DOHH2 (cell line): ENCODE measurements around the gene PHC3.

ENCODE experiments used
- CTCF ChIP-seq: fragments of 200-600 bp; sonication (generic); IDR thresholded peaks from one replicate; pipeline ENCODE4 v1.5.1; 2014; ENCODE audit warnings: antibody characterized with exemption, mild to moderate bottlenecking, low read depth, low read length; ENCODE audit not compliant: poor library complexity, severe bottlenecking
- EZH2phosphoT487 ChIP-seq: fragments of 200-600 bp; sonication (generic); IDR thresholded peaks from 2 replicates; pipeline ENCODE4 v1.6.1; 2017; ENCODE audit warnings: borderline replicate concordance, mild to moderate bottlenecking, antibody characterized with exemption, low read length, moderate library complexity, mixed read lengths

GRCh38 chr3:170228093-170228766 lies 46.7 kb upstream of the PHC3 start:
- no peak for TF ChIP-seq CTCF
- no peak for TF ChIP-seq EZH2phosphoT487
